AG04449 (cell line): ENCODE results near the gene SBF2.

Experiments used
- CTCF ChIA-PET: fragments of 350-600 bp; formaldehyde crosslinking; extraction: SDS; loops from one replicate; lab custom pipeline; 2021; ENCODE audit warnings: antibody characterized with exemption; lab: Yijun Ruan, JAX
- POLR2A ChIA-PET: fragments of 400-600, 350-600 bp; formaldehyde crosslinking; extraction: SDS; loops from one replicate; lab custom pipeline; 2020; ENCODE audit warnings: antibody characterized with exemption, inconsistent platforms; lab: Yijun Ruan, JAX
- DNase-seq: peaks from one replicate; pipeline ENCODE4 v3.0.0-alpha.2; 2010; ENCODE audit warnings: low read depth, low spot score
- H3K4me3 ChIP-seq: 2 replicates; pipeline ENCODE4 v1.5.1; 2011; ENCODE audit warnings: low read depth, mild to moderate bottlenecking, control low read depth, low read length
- CTCF ChIP-seq: IDR thresholded peaks from one replicate; pipeline ENCODE4 v1.5.1; 2011; ENCODE audit warnings: mild to moderate bottlenecking, moderate library complexity, low read length, control low read depth, inconsistent platforms; ENCODE audit not compliant: insufficient read depth; ENCODE audit errors: missing control alignments

SBF2 gene

GRCh38 chr11:9923280-9923679 lies 370.7 kb downstream of the SBF2 start:
- no peak for TF ChIP-seq CTCF
- ChIA-PET POLR2A (no interaction called here), CTCF (interaction anchor here (2.1 kb wide), 1 partner anchor 50 kb away, joined by 8 read pairs; no protein-coding TSS in a partner anchor)
- DNase-seq = no peak
- no peak overlapping the region for H3K4me3 ChIP-seq

GRCh38 chr11:9922806-9923205 lies 371.2 kb downstream of the SBF2 start:
- CTCF ChIA-PET = interaction anchor here (2.1 kb wide), 1 partner anchor 50 kb away, joined by 8 read pairs; no protein-coding TSS in a partner anchor
- H3K4me3 ChIP-seq = no peak overlapping the region

GRCh38 chr11:9916480-9916879 lies 377.5 kb downstream of the SBF2 start:
- ChIA-PET POLR2A (no interaction called here), CTCF (no interaction called here)
- no peak for TF ChIP-seq CTCF
- H3K4me3 ChIP-seq = no peak overlapping the region
- DNase-seq = no peak

More at GRCh38 chr11:9922806-9923205, 371.2 kb downstream of the SBF2 start:
- no peak for TF ChIP-seq CTCF
- POLR2A ChIA-PET = no interaction called here
- DNase-seq = no peak

- H3K4me3 ChIP-seq = no peak overlapping the region
- ChIA-PET CTCF (no interaction called here), POLR2A (no interaction called here)
- DNase-seq = no peak
- TF ChIP-seq CTCF = no peak
These were observed 380.0 kb downstream of the SBF2 start for GRCh38 chr11:9914064-9914463.

GRCh38 chr11:9905960-9906791 lies 387.8 kb downstream of the SBF2 start:
- CTCF ChIA-PET = interaction anchor here (1.0 to 2.6 kb wide), 3 partner anchors 66 to 148 kb away, joined by 3 to 12 read pairs (median 4); no protein-coding TSS in a partner anchor
- no peak for TF ChIP-seq CTCF
- H3K4me3 ChIP-seq = no peak overlapping the region
- peak; percentile 96 for DNase-seq
- POLR2A ChIA-PET = interaction anchor here (0.6 to 4.1 kb wide), 4 partner anchors 140 to 399 kb away, joined by 3 to 25 read pairs (median 7); partner anchors contain the start of gene ADM

GRCh38 chr11:9905501-9905951 lies 388.5 kb downstream of the SBF2 start:
- DNase-seq = no peak
- ChIA-PET POLR2A (interaction anchor here (1.4 to 4.1 kb wide), 2 partner anchors 140 to 146 kb away, joined by 10 to 25 read pairs; no protein-coding TSS in a partner anchor), CTCF (interaction anchor here (1.0 to 2.6 kb wide), 2 partner anchors 67 to 147 kb away, joined by 3 to 12 read pairs; no protein-coding TSS in a partner anchor)
- no peak for TF ChIP-seq CTCF
- no peak overlapping the region for H3K4me3 ChIP-seq
